DND-41 (cell line): ENCODE data around the gene MDM2.

Source experiments
- ATAC-seq: fragments of 200-7000 bp; cut with Tn5 transposase; 3 replicates; pipeline ENCODE4 v1.9.1; 2021; ENCODE audit warnings: low read depth; ENCODE audit not compliant: insufficient read depth
- DNase-seq: peaks from one replicate; pipeline ENCODE4 v3.0.0-alpha.2; 2020
- H2AFZ ChIP-seq: 2 replicates; pipeline ENCODE4 v1.6.0; 2012; ENCODE audit warnings: low read depth, low read length
- H3K27ac ChIP-seq: 2 replicates; pipeline ENCODE4 v1.5.1; 2012; ENCODE audit warnings: low read length, inconsistent platforms
- H3K27me3 ChIP-seq: fragments of 200-600 bp; sonication (generic); 2 replicates; pipeline ENCODE4 v1.6.0; 2012; ENCODE audit warnings: low read length, mild to moderate bottlenecking, inconsistent platforms; ENCODE audit not compliant: insufficient read depth, poor library complexity
- H3K36me3 ChIP-seq: 2 replicates; pipeline ENCODE4 v1.5.1; 2012; ENCODE audit warnings: low read length, inconsistent platforms; ENCODE audit not compliant: insufficient read depth
- H3K4me1 ChIP-seq: 2 replicates; pipeline ENCODE4 v1.5.1; 2012; ENCODE audit warnings: mild to moderate bottlenecking, low read length; ENCODE audit not compliant: insufficient read depth
- H3K4me2 ChIP-seq: 2 replicates; pipeline ENCODE4 v1.6.0; 2012; ENCODE audit warnings: mild to moderate bottlenecking, moderate library complexity, low read length, inconsistent platforms; ENCODE audit not compliant: insufficient read depth
- H3K4me3 ChIP-seq, 2 experiments: fragments of 200-600 bp in 1 of 2; shearing (Covaris generic) in 1 of 2; 2 replicates each; pipeline ENCODE4 v1.5.1; 2012 to 2016; ENCODE audit warnings: inconsistent platforms in 2 of 2, low read length in 2 of 2, mild to moderate bottlenecking in 2 of 2, low read depth in 1 of 2, moderate library complexity in 1 of 2
- H3K79me2 ChIP-seq: 2 replicates; pipeline ENCODE4 v1.6.0; 2012; ENCODE audit warnings: low read length, inconsistent platforms; ENCODE audit not compliant: insufficient read depth
- H3K9ac ChIP-seq: 2 replicates; pipeline ENCODE4 v1.6.0; 2012; ENCODE audit warnings: low read depth, mild to moderate bottlenecking, inconsistent platforms, low read length, moderate library complexity
- H3K9me3 ChIP-seq: 2 replicates; pipeline ENCODE4 v1.5.1; 2012; ENCODE audit warnings: low read length, moderate library complexity, mild to moderate bottlenecking, inconsistent platforms; ENCODE audit not compliant: insufficient read depth, severe bottlenecking
- H4K20me1 ChIP-seq: 2 replicates; pipeline ENCODE4 v1.6.0; 2012; ENCODE audit warnings: low read length; ENCODE audit not compliant: insufficient read depth
- EZH2 ChIP-seq: IDR thresholded peaks from 3 replicates; pipeline ENCODE4 v1.6.1; 2012; ENCODE audit warnings: borderline replicate concordance, low read depth, mild to moderate bottlenecking, moderate library complexity, low read length, inconsistent platforms; ENCODE audit not compliant: severe bottlenecking
- TF ChIP-seq, protein P1 (sequence below): IDR thresholded peaks from 2 replicates; pipeline ENCODE4 v1.5.1; 2012; ENCODE audit warnings: borderline replicate concordance, low read length, moderate library complexity, mild to moderate bottlenecking; ENCODE audit not compliant: poor library complexity, severe bottlenecking; ENCODE audit errors: extremely low read depth

Gene MDM2

DNA sequence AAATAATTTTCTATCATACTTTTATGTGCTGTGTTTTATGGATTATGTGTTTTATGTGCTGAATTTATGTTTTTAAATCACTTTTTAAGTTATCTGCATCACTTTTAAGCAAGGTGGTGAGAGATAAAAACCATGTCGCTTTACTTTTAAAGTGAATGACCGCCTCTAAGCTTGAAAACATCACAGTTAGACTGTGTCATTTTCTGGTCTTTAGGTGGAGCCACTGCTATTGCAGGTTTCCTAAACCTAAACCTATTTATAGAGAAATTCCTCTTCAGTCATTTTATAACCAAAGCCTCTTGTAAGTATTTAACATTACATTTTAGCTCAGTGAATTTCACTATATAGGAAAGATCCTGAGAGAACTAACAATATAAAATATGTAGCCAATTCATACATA, 21.0 kb upstream of the MDM2 start:
- no peak for ATAC-seq
- Histone ChIP-seq H3K4me1 (no peaks in the 10 kb centered on the region), H3K27me3 (no peaks in the 10 kb centered on the region), H3K27ac (no peak overlapping the region), H4K20me1 (no peaks in the 10 kb centered on the region), H3K9me3 (no peaks in the 10 kb centered on the region), H3K36me3 (no peaks in the 10 kb centered on the region), H2AFZ (no peak overlapping the region), H3K4me3 (no peak overlapping the region), H3K79me2 (no peaks in the 10 kb centered on the region), H3K4me2 (no peak overlapping the region), H3K9ac (no peak overlapping the region)
- no peak for DNase-seq
- no peak for TF ChIP-seq EZH2
- TF ChIP-seq, protein P1, sequence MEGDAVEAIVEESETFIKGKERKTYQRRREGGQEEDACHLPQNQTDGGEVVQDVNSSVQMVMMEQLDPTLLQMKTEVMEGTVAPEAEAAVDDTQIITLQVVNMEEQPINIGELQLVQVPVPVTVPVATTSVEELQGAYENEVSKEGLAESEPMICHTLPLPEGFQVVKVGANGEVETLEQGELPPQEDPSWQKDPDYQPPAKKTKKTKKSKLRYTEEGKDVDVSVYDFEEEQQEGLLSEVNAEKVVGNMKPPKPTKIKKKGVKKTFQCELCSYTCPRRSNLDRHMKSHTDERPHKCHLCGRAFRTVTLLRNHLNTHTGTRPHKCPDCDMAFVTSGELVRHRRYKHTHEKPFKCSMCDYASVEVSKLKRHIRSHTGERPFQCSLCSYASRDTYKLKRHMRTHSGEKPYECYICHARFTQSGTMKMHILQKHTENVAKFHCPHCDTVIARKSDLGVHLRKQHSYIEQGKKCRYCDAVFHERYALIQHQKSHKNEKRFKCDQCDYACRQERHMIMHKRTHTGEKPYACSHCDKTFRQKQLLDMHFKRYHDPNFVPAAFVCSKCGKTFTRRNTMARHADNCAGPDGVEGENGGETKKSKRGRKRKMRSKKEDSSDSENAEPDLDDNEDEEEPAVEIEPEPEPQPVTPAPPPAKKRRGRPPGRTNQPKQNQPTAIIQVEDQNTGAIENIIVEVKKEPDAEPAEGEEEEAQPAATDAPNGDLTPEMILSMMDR, result no peak

DNA sequence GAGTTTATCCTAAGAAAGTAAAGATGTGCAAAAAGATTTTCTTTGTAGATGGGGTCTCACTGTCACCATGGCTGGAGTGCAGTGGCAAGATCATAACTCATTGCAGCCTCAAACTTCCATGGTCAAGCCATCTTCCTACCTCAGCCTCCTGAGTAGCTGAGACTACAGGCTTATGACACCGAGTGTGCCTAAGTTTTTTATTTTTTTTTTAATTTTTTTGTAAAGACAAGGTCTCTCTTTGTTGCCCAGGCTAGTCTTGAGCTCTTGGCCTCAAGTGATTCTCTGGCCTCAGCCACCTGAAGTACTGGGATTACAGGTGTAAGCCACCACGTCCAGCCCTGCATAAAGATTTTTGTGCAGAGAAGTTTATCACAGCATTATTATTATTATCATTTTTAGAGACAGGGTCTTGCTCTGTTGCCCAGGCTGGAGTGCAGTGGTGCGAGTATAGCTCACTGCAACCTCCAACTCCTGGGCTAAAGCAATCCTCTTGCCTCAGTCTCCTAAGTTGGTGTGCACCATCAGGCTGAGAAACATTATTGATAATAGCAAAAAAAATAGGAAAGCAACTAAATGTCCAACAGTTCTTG, 19.3 kb upstream of the MDM2 start:
- TF ChIP-seq, protein P1, result no peak
- TF ChIP-seq EZH2, result no peak
- Histone ChIP-seq H3K27me3 (no peaks in the 10 kb centered on the region), H3K79me2 (no peaks in the 10 kb centered on the region), H3K4me3 (no peak overlapping the region), H3K27ac (no peak overlapping the region), H3K36me3 (no peaks in the 10 kb centered on the region), H3K4me2 (no peak overlapping the region), H3K9me3 (no peaks in the 10 kb centered on the region), H3K4me1 (no peaks in the 10 kb centered on the region), H4K20me1 (no peaks in the 10 kb centered on the region), H2AFZ (no peak overlapping the region), H3K9ac (no peak overlapping the region)
- DNase-seq, result no peak
- no peak for ATAC-seq

DNA sequence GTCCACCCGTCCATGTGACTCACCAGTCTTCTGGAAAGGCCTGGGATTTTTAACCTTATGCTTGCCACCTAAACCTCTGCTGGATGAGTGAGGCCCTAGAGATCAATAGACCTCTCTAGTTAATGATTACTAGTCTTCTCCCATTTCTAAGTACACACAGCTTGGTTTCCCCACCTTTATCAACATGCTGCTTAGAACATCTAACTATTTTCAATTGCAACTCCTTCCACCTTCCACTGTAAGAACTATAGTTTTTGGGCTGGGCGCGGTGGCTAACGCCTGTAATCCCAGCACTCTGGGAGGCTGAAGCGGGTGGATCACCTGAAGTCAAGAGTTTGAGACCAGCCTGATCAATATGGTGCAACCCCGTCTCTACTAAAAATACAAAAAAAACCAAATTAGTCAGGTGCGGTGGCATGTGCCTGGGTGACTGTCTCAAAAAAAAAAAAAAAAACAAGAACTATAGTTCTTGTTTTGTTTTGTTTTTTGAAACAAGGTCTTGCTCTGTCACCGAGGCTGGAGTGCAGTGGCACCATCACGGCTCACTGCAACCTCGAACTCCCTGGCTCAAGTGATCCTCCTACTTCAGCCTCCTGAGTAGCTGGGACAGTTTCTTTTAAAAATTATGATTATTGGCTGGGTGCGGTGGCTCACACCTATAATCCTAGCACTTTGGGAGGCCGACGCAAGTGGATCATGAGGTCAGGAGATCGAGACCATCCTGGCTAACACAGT, 18.7 kb upstream of the MDM2 start:
- H3K4me1 ChIP-seq, result no peaks in the 10 kb centered on the region
- no peaks in the 10 kb centered on the region for H3K9me3 ChIP-seq
- no peaks in the 10 kb centered on the region for H3K36me3 ChIP-seq
- DNase-seq (no peak), ATAC-seq (no peak)
- no peak overlapping the region for H3K9ac ChIP-seq
- H2AFZ ChIP-seq, result no peak overlapping the region
- no peaks in the 10 kb centered on the region for H3K27me3 ChIP-seq
- H3K4me3 ChIP-seq, result no peak overlapping the region
- no peaks in the 10 kb centered on the region for H3K79me2 ChIP-seq
- no peak overlapping the region for H3K4me2 ChIP-seq
- no peak overlapping the region for H3K27ac ChIP-seq
- no peaks in the 10 kb centered on the region for H4K20me1 ChIP-seq
- TF ChIP-seq, protein P1, result no peak
- no peak for TF ChIP-seq EZH2
